Left lung (tissue), 10 donors: Measurements from ENCODE around the gene TPRA1. TPM values are rescaled to one million over a fixed set of nuclear protein-coding genes. Genes with fewer than 3 reads are reported as not detected.

Source experiments
- ATAC-seq: fragments of 200-7000 bp; cut with Tn5 transposase; one replicate; pipeline ENCODE4 v1.9.1; 2020; ENCODE audit warnings: moderate library complexity
- DNase-seq, 4 donors: peaks; one replicate each; pipeline ENCODE4 v3.0.0-alpha.2; 2013 to 2020
- H3K27ac ChIP-seq, 2 donors: fragments of 200-600 bp; sonication (generic) in 1 of 2; one replicate each; pipeline versions ENCODE4 v1.5.0 to v1.8.0; 2020 to 2021
- H3K27me3 ChIP-seq, 2 donors: fragments of 200-600 bp; sonication (generic) in 1 of 2; one replicate each; pipeline versions ENCODE4 v1.5.0 to v1.8.0; 2020 to 2021
- H3K36me3 ChIP-seq, 2 donors: fragments of 200-600 bp; sonication (generic) in 1 of 2; one replicate each; pipeline versions ENCODE4 v1.5.0 to v1.8.0; 2020 to 2021
- H3K4me1 ChIP-seq, 2 donors: fragments of 200-600 bp; one replicate each; pipeline ENCODE4 v1.8.0; 2021
- H3K4me3 ChIP-seq, 2 donors: fragments of 200-600 bp; sonication (generic) in 1 of 2; one replicate each; pipeline versions ENCODE4 v1.5.0 to v1.8.0; 2020 to 2021; ENCODE audit warnings: mild to moderate bottlenecking in 1 of 2
- H3K9me3 ChIP-seq, 2 donors: fragments of 200-600 bp; sonication (generic) in 1 of 2; one replicate each; pipeline versions ENCODE4 v1.5.0 to v1.8.0; 2020 to 2021
- intact Hi-C, 2 donors: fragments of 100-400 bp; cut with DNase I; formaldehyde crosslinking; loops; one replicate each; pipeline versions ENCODE4 v1.11.2 to v1.14.2; 2022
- polyA plus RNA-seq, 6 donors: library from polyadenylated mRNA; unstranded; fragments of 120-200 nt; gene quantifications; one replicate each; pipeline ENCODE4 v1.2.1, GENCODE V29; 2013; ENCODE audit not compliant: insufficient read length in 6 of 6
- total RNA-seq, 2 donors: library from RNA; stranded (reverse); fragmentation: NEBNext Ultra II Directional; extraction: Animal tissue kit (Norgen Biotek cat#: 25700); gene quantifications; one replicate each; pipeline ENCODE4 v1.2.1, GENCODE V29; 2021
- TF ChIP-seq, protein P1 (sequence below), 2 donors: fragments of 200-600 bp; sonication (generic) in 1 of 2; IDR thresholded peaks; one replicate each; pipeline versions ENCODE4 v1.5.0 to v1.8.0; 2021; ENCODE audit warnings: antibody characterized with exemption in 2 of 2
- donor health status: DM: no; HTN: yes; CAD: no.
- donor health status: DM: no; HTN: no; CAD: no.

Gene TPRA1
- total and polyA plus RNA-seq, 8 donors = 25.1 to 40.5 (median 32.0) TPM

DNA sequence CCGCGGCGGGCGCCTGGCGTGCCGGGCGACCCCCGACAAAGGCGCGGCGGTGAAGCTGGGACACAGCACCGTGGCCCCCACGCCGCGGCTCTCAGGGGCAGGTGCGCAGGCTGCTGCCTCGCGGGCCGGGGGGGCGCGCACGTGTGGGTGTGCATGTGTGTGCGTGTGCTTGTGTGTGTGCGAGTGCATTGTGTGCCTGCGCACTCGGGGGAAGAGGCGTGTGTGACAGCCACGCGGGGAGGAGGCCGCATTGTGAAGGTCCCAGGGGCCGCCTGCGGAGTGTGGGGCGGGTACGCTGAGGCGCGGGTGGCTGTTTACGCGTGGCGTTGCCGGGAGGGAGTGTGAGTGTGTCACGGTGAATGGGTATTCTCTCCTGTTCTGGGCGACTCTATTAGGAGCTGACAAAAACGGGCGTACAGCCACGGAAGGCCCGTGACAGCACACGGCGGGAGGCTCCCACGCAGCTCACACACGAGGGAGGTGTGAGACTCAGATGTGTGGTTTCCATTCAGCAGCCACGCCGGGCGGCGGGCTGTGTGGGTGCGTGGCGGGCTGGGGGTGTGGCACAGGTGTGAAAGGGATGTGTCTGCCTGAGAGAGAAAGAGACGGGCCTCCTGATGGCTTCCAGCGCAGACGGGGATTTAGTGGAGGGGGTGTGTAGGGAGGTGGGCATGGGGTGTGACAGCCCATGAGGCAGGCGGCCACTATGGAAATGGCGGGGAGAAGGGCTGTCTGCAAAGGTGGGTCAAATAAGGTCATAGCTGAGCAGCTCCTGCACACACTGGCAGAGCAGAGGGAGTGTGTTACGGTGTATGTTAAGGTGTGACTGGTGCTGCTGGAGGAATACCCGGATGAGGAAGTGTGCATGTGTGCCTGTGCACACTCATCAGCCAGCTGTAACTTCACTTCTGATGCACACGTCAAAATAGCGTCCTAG, 39.2 kb upstream of the TPRA1 start:
- TF ChIP-seq, protein P1, sequence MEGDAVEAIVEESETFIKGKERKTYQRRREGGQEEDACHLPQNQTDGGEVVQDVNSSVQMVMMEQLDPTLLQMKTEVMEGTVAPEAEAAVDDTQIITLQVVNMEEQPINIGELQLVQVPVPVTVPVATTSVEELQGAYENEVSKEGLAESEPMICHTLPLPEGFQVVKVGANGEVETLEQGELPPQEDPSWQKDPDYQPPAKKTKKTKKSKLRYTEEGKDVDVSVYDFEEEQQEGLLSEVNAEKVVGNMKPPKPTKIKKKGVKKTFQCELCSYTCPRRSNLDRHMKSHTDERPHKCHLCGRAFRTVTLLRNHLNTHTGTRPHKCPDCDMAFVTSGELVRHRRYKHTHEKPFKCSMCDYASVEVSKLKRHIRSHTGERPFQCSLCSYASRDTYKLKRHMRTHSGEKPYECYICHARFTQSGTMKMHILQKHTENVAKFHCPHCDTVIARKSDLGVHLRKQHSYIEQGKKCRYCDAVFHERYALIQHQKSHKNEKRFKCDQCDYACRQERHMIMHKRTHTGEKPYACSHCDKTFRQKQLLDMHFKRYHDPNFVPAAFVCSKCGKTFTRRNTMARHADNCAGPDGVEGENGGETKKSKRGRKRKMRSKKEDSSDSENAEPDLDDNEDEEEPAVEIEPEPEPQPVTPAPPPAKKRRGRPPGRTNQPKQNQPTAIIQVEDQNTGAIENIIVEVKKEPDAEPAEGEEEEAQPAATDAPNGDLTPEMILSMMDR (IDR thresholded peaks at IDR 0.05) = no peak
- no peaks in the 10 kb centered on the region for H3K9me3 ChIP-seq
- peaks cover 4 to 46% of the 10 kb centered on the region in 2 donors for H3K27me3 ChIP-seq
- peaks cover 8 to 13% of the 10 kb centered on the region in 2 donors for H3K4me1 ChIP-seq
- intact Hi-C loops = no loop called here
- no peaks in the 10 kb centered on the region for H3K36me3 ChIP-seq
- DNase-seq (peak in 1 of 4 donors; percentile 74), ATAC-seq (peak; percentile 24)
- H3K27ac ChIP-seq = no peak overlapping the region
- peak overlapping the region; percentile 31 to 40 for H3K4me3 ChIP-seq

DNA sequence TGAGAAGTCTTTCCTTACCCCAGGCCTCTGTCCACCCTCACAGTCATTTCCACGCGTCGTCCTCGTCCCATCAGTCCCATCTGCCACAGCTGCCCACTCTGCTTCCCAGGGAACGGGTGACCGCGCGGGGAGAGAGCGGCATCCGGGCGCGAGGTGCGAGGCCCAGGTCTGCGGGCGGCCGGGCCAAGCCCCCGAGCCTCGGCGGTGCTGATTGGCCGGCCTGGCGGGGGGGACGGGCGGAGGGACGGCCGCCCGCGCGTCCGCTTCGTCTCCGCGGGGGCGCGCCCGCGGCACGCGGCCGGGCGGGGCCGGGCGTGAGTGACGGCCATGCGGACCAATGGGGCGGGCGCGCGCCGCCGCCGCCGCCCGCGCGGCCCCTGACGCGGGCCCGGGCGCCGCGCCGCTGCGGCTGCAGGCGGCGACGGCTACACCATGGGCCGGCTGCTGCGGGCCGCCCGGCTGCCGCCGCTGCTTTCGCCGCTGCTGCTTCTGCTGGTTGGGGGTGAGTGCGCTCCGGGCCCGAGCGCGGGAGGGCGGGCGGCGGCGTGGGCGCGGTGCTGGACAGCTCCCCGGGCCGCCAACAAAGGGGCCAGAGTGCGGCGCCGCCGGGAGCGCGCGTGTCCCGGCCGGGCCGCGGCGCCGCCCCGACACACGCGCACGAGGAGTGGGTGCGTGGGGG, 38.4 kb upstream of the TPRA1 start, which contains the start of gene PODXL2:
TSS of gene PODXL2 (plus strand) at position 398 of the 679 bp plus-strand sequence. CDS start at position 433, 35 bp downstream.
- peak; percentile 88 for ATAC-seq
- Histone ChIP-seq H3K4me3 (peak within 1 kb of the TSS; percentile 31 to 40), H3K27ac (no peak within 1 kb of the TSS), H3K9me3 (no peaks in the 10 kb centered on the region), H3K27me3 (peaks cover 4 to 46% of the 10 kb centered on the region in 2 donors), H3K36me3 (no peaks in the 10 kb centered on the region), H3K4me1 (peaks cover 8 to 13% of the 10 kb centered on the region in 2 donors)
- DNase-seq = peak in 3 of 4 donors; percentile 51 to 88 (median 71)
- intact Hi-C loops = no loop called here
- TF ChIP-seq, protein P1 (IDR thresholded peaks at IDR 0.05) = no peak

DNA sequence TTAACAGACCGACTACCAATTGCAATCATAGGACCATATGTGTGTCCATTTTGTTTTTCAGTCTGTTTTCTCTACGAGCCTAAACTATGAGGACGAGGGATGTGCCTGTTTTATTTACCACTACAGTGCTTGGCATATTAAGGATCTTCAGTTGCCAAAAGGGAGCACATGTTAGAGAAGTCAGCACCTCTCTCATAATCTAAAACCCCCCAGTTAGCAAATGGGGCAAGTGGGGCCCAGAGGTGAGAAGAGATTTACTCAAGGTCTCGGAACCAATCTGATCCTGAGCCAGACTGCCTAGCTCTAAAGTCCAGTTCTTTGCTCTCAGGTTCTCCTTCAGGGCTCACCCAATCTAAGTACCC, 37.9 kb upstream of the TPRA1 start:
- ATAC-seq (no peak), DNase-seq (no peak)
- H3K27ac ChIP-seq = no peak overlapping the region
- intact Hi-C loops = no loop called here
- H3K4me3 ChIP-seq = no peak overlapping the region
- peaks cover 8 to 13% of the 10 kb centered on the region in 2 donors for H3K4me1 ChIP-seq
- peaks cover 4 to 46% of the 10 kb centered on the region in 2 donors for H3K27me3 ChIP-seq
- H3K36me3 ChIP-seq = no peaks in the 10 kb centered on the region
- H3K9me3 ChIP-seq = no peaks in the 10 kb centered on the region
- TF ChIP-seq, protein P1 (IDR thresholded peaks at IDR 0.05) = no peak

GRCh38 chr3:127625821-127626220, 35.3 kb upstream of the TPRA1 start:
- TF ChIP-seq, protein P1 (IDR thresholded peaks at IDR 0.05) = no peak
- Histone ChIP-seq H3K27ac (no peak overlapping the region), H3K4me1 (peaks cover 8 to 13% of the 10 kb centered on the region in 2 donors), H3K4me3 (no peak overlapping the region), H3K36me3 (peaks cover 0 to 20% of the 10 kb centered on the region in 2 donors), H3K9me3 (no peaks in the 10 kb centered on the region), H3K27me3 (peaks cover 4 to 32% of the 10 kb centered on the region in 2 donors)
- no peak for ATAC-seq
- no peak for DNase-seq
- intact Hi-C loops = no loop called here

DNA sequence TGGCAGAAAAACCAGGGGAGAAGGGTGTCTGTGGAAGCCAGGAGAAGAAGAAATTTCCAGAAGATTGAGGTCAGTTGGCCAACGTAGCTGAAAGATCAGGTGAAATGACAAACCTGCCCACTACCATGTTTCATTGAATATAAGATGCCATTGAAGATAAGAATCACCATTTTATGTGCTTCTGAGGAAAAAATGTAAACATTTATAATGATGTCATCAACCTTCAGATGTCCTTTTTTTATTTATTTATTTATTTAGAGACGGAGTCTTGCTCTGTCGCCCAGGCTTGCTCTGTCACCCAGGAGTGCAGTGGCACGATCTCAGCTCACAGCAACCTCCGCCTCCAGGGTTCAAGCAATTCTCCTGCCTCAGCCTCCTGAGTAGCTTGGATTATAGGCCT, 33.5 kb upstream of the TPRA1 start:
- Histone ChIP-seq H3K36me3 (peaks cover 0 to 37% of the 10 kb centered on the region in 2 donors), H3K4me1 (no peaks in the 10 kb centered on the region), H3K27me3 (peaks cover 0 to 16% of the 10 kb centered on the region in 2 donors), H3K9me3 (no peaks in the 10 kb centered on the region), H3K4me3 (no peak overlapping the region), H3K27ac (no peak overlapping the region)
- TF ChIP-seq, protein P1 (IDR thresholded peaks at IDR 0.05) = no peak
- no peak for DNase-seq
- ATAC-seq = no peak
- intact Hi-C loops = no loop called here
